ENCODE data around the gene KCNMB2.

KCNMB2 gene

DNA sequence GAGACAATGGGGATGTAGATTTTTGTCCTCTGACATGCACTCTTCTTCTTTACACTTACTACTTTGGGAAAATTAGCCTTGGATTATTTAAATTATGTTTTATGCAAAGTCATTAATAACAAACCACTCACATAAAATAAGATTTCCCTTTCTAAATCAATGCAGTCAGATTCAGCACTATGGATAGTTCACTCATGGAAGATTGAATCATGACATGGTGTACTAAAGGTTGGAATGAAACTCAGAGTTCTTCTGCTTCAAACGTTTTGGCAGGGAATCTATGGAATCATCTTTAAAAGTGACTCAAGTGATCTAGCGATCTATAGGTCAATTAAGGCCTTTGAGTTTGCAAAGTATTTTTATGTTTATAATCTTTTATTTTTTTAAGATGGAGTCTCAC, 154.3 kb downstream of the KCNMB2 start:
- DNase-seq (ENCODE audit: low read depth in 1 of 2, low spot score in 1 of 2): no peak
- H3K4me3 ChIP-seq (replicated peaks; ENCODE audit: insufficient read depth, low read length): no peak overlapping the region
- H3K27ac ChIP-seq (replicated peaks): no peak overlapping the region
- no peaks in the 10 kb centered on the region for H3K27me3 ChIP-seq (ENCODE audit: insufficient read depth, poor library complexity, severe bottlenecking)
- TF ChIP-seq POLR2AphosphoS5 (IDR thresholded peaks at IDR 0.05; ENCODE audit: low read depth) (no peak), SPI1 (IDR thresholded peaks at IDR 0.05; ENCODE audit: borderline replicate concordance, low read depth) (no peak), GABPA (IDR thresholded peaks at IDR 0.05; ENCODE audit: low read depth) (no peak)
- TF ChIP-seq, protein P1, sequence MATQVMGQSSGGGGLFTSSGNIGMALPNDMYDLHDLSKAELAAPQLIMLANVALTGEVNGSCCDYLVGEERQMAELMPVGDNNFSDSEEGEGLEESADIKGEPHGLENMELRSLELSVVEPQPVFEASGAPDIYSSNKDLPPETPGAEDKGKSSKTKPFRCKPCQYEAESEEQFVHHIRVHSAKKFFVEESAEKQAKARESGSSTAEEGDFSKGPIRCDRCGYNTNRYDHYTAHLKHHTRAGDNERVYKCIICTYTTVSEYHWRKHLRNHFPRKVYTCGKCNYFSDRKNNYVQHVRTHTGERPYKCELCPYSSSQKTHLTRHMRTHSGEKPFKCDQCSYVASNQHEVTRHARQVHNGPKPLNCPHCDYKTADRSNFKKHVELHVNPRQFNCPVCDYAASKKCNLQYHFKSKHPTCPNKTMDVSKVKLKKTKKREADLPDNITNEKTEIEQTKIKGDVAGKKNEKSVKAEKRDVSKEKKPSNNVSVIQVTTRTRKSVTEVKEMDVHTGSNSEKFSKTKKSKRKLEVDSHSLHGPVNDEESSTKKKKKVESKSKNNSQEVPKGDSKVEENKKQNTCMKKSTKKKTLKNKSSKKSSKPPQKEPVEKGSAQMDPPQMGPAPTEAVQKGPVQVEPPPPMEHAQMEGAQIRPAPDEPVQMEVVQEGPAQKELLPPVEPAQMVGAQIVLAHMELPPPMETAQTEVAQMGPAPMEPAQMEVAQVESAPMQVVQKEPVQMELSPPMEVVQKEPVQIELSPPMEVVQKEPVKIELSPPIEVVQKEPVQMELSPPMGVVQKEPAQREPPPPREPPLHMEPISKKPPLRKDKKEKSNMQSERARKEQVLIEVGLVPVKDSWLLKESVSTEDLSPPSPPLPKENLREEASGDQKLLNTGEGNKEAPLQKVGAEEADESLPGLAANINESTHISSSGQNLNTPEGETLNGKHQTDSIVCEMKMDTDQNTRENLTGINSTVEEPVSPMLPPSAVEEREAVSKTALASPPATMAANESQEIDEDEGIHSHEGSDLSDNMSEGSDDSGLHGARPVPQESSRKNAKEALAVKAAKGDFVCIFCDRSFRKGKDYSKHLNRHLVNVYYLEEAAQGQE (IDR thresholded peaks at IDR 0.05; ENCODE audit: insufficient replicate concordance, low read depth): peak; percentile 89
- TF ChIP-seq, protein P2, sequence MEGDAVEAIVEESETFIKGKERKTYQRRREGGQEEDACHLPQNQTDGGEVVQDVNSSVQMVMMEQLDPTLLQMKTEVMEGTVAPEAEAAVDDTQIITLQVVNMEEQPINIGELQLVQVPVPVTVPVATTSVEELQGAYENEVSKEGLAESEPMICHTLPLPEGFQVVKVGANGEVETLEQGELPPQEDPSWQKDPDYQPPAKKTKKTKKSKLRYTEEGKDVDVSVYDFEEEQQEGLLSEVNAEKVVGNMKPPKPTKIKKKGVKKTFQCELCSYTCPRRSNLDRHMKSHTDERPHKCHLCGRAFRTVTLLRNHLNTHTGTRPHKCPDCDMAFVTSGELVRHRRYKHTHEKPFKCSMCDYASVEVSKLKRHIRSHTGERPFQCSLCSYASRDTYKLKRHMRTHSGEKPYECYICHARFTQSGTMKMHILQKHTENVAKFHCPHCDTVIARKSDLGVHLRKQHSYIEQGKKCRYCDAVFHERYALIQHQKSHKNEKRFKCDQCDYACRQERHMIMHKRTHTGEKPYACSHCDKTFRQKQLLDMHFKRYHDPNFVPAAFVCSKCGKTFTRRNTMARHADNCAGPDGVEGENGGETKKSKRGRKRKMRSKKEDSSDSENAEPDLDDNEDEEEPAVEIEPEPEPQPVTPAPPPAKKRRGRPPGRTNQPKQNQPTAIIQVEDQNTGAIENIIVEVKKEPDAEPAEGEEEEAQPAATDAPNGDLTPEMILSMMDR (IDR thresholded peaks at IDR 0.05; ENCODE audit: insufficient read depth, low read length): no peak

DNA sequence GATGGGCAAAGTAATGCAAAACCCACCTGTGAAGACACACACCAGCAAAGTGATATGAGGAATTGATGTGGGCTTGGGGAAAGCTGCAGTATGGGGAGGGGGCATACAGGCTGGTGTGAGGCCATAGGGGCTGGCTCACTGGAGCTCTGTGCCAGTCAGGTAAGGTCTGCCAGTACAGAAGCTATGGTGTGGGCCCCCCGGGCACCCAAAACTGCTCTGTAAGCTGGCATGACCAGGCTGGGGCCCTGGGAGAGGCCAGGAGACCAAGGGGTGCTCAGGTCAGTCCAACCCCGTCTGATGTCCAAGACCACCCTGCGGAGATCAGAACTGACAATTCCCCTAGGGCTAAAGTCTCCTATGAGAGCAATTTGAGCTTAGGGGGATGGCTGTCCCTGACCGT, 163.1 kb downstream of the KCNMB2 start:
- no peak overlapping the region for H3K4me3 ChIP-seq (replicated peaks; ENCODE audit: insufficient read depth, low read length)
- H3K27me3 ChIP-seq (ENCODE audit: insufficient read depth, poor library complexity, severe bottlenecking): no peaks in the 10 kb centered on the region
- no peak overlapping the region for H3K27ac ChIP-seq (replicated peaks)
- TF ChIP-seq, protein P1 (IDR thresholded peaks at IDR 0.05; ENCODE audit: insufficient replicate concordance, low read depth): no peak
- TF ChIP-seq GABPA (IDR thresholded peaks at IDR 0.05; ENCODE audit: low read depth): no peak
- no peak for TF ChIP-seq POLR2AphosphoS5 (IDR thresholded peaks at IDR 0.05; ENCODE audit: low read depth)
- TF ChIP-seq SPI1 (IDR thresholded peaks at IDR 0.05; ENCODE audit: borderline replicate concordance, low read depth): no peak
- TF ChIP-seq, protein P2 (IDR thresholded peaks at IDR 0.05; ENCODE audit: insufficient read depth, low read length): no peak
- DNase-seq (ENCODE audit: low read depth in 1 of 2, low spot score in 1 of 2): no peak

DNA sequence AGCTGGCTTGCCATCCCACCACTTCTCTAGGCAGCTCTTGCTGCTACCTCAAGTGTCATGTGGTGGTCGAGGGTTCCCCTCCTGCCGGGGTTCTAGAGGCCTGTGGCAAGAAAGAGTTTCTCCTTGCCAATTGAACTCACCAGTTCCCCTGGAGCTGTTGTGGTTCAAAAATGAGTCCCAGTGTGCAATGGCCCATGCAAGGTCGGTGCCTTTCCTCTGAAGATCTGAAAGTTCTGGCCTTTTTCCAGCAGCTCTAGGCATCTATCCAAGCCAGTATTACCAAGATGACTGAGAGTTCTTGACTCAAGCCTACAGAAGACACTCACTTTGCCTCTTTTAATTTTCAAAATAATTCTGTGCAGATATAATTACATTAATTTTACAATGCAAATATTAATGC, 163.6 kb downstream of the KCNMB2 start:
- no peak for DNase-seq (ENCODE audit: low read depth in 1 of 2, low spot score in 1 of 2)
- TF ChIP-seq GABPA (IDR thresholded peaks at IDR 0.05; ENCODE audit: low read depth) (no peak), SPI1 (IDR thresholded peaks at IDR 0.05; ENCODE audit: borderline replicate concordance, low read depth) (no peak), POLR2AphosphoS5 (IDR thresholded peaks at IDR 0.05; ENCODE audit: low read depth) (no peak)
- TF ChIP-seq, protein P2 (IDR thresholded peaks at IDR 0.05; ENCODE audit: insufficient read depth, low read length): no peak
- H3K27ac ChIP-seq (replicated peaks): no peak overlapping the region
- no peak overlapping the region for H3K4me3 ChIP-seq (replicated peaks; ENCODE audit: insufficient read depth, low read length)
- H3K27me3 ChIP-seq (ENCODE audit: insufficient read depth, poor library complexity, severe bottlenecking): no peaks in the 10 kb centered on the region

All from HL-60 (cell line).